ENCODE results near the gene PPP3CA.

DNA sequence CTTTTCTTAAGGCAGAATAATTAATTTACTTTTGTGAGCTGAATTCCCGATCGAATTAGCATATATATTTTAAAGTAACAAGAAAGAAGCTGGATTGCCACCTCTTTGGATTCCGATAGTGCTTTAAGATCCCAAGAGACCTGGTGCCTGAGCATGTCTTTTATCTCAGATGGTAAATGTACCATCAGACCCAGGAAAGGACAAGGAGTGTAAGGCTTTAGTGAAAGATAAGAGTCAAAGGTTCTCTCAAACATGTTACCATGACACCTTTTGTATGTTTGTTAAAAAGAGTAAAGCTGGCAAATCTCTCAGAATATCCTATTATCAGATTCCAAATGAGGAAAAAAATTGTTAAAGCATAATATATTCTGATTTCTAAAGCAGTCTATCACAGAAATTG is 198.8 kb downstream of the PPP3CA start:
- TF ChIP-seq, protein P1, sequence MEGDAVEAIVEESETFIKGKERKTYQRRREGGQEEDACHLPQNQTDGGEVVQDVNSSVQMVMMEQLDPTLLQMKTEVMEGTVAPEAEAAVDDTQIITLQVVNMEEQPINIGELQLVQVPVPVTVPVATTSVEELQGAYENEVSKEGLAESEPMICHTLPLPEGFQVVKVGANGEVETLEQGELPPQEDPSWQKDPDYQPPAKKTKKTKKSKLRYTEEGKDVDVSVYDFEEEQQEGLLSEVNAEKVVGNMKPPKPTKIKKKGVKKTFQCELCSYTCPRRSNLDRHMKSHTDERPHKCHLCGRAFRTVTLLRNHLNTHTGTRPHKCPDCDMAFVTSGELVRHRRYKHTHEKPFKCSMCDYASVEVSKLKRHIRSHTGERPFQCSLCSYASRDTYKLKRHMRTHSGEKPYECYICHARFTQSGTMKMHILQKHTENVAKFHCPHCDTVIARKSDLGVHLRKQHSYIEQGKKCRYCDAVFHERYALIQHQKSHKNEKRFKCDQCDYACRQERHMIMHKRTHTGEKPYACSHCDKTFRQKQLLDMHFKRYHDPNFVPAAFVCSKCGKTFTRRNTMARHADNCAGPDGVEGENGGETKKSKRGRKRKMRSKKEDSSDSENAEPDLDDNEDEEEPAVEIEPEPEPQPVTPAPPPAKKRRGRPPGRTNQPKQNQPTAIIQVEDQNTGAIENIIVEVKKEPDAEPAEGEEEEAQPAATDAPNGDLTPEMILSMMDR (IDR thresholded peaks at IDR 0.05), result no peak
- TF ChIP-seq POLR2A (IDR thresholded peaks at IDR 0.05), result no peak

Data from lower leg skin (tissue), 3 donors.